ENCODE measurements around the gene AGBL5.
A peak's percentile ranks its signal among the peaks of the same experiment; 100 is the strongest.

AGBL5 gene

DNA sequence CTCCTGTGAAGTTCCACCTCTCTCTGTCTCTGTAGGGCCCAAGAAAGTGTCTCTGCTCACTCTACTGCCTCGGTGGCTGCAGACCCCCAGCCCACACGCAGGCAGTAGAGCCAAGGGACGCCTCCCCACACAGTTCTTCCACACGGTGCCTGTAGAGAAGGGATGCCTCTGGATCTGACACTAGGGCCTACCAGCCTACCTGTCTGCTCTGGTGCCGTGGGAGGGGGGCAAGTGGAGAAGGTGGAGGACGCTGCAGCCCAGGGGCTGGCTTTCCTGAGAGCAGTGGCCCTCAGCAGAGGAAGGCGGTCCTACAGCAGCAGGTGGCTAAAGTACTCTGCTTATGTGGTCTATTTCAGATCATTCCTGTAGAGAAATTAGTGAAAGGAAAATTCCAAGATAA lies 27.7 kb upstream of the AGBL5 start:
- FAIRE-seq (no peak), DNase-seq (ENCODE audit: extremely low spot score, insufficient read length, low read depth) (no peak)

DNA sequence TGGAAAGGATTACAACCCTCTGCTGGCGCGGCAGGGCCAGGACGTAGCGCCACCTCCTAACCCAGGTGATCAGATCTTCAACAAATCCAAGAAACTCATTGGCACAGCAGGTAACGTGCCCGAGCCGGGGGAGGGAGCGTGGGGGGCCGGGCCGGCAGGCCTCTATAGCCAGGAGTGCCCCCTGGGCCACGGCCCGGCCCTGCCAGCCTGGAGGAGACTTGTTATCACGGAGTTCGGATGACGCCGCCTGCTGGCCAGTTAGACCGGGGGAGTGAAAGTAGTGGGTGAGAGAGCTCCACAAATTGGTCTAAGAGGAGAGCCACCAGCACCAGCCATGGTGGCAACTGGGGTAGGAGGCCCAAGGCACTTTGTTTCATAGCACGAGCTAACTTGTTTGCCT lies 27.3 kb upstream of the AGBL5 start:
- FAIRE-seq (no peak), DNase-seq (ENCODE audit: extremely low spot score, insufficient read length, low read depth) (no peak)

DNA sequence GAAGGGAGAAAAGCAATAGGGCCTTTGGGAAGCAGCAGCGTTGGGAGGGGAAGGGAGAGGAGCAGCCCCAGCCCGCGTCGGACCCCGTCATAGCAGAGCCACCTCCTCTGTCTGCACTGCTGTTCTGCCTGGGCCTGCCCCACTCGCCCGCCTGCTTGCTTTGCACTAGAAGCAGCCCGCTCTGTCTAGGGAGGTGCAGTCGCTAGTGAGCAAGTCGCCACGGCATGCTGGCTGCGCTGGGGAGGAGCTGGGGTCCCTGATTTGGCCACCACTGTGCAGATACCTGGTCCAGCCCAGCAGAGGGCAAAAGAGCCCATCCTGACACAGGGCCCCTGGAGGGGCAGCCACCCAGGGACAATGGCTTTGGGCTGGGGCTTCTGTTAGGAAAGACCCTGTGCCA lies 26.7 kb upstream of the AGBL5 start:
- FAIRE-seq (no peak), DNase-seq (ENCODE audit: extremely low spot score, insufficient read length, low read depth) (no peak)

DNA sequence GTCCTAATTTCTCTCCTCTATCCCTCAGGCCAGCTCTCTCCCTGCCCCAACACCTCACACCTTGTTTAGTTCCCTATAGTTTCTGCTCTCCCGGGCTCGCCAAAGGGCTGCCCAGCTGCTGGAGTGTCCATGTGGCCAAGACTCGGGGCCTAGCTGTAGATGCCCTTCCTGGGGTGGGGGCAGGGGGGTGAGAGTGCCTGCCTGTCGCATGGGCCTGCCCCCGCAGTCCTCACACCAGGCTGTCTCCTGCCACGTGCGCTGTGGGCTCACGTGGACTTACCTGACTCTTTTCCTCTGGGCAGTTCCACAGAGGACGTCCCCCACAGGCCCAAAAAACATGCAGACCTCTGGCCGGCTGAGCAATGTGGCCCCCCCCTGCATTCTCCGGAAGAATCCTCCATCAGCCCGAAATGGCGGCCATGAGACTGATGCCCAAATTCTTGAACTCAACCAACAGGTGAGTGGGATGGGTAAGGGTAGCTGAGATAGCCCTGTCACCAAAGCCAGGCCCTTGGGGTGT lies 26.1 kb upstream of the AGBL5 start:
- DNase-seq (ENCODE audit: extremely low spot score, insufficient read length, low read depth) (no peak), FAIRE-seq (no peak)

DNA sequence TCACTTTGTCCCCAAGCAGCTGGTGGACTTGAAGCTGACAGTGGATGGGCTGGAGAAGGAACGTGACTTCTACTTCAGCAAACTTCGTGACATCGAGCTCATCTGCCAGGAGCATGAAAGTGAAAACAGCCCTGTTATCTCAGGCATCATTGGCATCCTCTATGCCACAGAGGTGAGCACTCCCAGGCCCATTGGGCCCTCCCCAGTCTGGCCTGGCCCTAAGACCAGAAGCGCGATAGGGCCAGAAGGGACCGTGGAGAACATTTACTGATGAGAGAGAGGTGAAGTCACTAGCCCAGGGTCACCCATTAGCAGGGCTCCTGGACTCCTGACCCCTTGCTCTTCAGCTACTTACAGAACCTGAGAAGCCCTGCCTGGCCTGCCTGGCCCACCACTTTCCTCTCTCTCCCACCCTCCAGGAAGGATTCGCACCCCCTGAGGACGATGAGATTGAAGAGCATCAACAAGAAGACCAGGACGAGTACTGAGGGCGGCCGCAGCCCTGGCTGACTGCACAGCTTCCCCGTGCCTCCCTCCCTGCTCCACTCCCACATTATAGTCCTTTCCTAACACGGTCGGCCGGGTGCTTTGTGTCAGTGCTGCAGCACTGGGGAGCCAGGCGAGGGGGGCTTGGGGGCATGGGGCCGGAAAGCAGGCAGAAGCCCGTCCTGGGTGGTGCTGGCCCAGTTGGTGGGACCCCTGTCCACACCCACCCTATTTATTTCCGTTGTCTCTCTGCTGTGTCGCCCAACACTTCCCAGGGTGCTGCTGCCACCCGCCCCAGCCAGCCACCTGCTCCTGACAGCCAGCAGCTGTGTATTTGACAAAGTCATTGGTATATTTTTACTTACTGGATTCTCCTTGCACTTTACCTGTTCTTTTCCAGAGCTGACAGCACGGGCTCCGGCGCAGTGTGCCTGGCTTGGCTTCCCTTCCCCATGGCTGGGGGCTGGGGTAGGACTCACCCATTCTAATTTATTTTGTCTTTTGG lies 25.3 kb upstream of the AGBL5 start:
- DNase-seq (ENCODE audit: extremely low spot score, insufficient read length, low read depth) (no peak), FAIRE-seq (no peak)

DNA sequence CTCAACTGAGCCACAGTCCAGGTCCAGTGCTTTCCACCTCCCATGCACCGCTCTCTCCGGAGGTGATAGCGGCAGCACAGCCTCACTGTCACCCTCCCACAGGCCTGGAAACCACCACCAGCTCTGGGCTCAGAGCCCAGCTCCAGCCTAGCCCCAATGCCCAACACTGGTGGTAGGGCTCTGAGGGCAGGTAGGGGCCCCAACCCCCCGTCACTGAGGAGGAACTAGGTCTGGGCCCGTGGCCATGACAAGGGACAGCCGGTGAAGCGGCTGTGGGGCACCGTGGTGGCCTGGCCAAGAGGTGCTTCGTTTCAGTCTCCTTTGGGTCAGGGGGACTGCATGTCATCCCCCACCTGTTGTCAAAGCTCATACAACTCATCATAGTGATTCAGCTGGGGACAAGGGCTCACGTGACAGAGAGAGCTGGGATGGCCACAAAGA lies 24.2 kb upstream of the AGBL5 start:
- no peak for FAIRE-seq
- no peak for DNase-seq (ENCODE audit: extremely low spot score, insufficient read length, low read depth)

DNA sequence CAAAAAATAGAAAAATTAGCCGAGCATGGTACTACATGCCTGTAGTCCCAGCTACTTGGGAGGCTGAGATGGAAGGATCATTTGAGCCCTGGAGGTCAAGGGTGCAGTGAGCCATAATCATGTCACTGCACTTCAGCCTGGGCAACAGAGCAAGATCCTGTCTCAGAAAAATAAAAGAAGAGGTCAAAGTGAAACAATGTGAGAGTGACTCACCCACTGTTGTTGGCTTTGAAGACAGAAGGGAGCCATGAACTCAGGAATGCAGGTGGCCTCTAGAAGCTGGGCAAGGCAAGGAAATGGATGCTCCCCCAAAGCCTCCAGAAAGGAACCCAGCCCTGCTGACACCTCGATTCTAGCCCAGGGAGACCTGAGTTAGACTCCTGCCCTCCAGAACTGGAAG lies 22.4 kb upstream of the AGBL5 start:
- no peak for FAIRE-seq
- DNase-seq (ENCODE audit: extremely low spot score, insufficient read length, low read depth) = no peak

DNA sequence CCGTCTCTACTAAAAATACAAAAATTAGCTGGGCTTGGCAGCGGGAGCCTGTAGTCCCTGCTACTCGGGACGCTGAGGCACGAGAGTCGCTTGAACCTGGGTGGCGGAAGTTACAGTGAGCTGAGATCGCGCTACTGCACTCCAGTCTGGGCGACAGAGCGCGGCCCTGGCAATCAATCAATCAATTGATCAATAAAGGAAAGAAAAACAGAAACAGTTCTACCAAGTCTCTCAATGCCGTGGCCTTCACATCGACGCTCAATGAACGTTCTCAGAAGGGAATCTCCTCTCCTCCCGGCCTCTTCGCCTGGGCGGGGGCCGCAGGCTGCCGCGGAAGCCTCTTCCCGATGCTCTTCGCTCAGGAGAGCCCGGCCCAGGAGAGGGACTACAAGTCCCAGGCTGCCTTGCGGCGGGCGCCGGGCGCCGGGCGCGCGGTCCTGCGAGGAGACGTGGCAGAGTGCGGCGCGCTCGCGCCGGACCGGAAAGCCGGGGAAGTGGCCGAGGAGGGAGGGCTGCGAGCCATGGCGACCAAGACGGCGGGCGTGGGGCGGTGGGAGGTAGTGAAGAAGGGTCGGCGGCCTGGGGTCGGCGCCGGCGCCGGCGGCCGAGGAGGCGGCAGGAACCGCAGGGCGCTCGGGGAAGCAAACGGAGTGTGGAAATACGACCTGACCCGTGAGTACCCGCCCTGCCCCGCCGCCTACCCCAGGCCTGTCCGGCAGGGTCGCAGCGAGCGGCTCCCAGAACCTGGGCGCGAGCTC lies 18.8 kb upstream of the AGBL5 start, which contains the start of gene TMEM214:
TMEM214 (plus strand) TSS at position 471 of the 758 bp plus-strand sequence; CDS start at position 522, 51 bp downstream.
- DNase-seq (ENCODE audit: extremely low spot score, insufficient read length, low read depth) (peak; percentile 97), FAIRE-seq (peak; percentile 86)

DNA sequence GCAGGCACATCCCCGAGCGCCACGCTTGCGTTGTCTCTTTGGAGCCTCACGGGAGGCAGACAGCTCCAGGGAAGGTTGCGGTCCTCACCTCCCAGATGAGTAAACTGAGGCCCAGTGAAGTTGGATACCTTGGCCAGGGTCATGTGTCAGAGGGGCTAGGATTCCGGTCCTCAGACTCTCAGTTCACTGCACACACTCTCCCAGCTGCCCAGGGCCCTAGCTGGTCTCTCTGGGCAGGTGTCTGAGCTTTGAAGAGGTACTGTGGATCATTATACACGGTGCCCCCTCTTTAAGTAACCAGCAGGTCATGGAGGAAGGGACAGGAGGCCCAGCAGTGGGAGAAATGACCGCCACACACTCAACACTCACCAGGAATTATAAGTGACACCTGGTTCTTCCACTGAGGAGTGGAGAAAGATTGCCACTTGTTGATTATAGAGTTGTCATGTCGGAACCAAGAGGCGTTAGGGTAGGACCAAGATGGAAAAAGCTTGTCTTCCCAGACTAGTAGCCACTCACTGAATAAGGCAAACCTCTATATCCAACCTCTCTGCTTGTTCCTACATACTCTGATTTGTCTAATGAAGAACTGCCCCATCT lies 18.1 kb upstream of the AGBL5 start:
- FAIRE-seq = no peak

DNA sequence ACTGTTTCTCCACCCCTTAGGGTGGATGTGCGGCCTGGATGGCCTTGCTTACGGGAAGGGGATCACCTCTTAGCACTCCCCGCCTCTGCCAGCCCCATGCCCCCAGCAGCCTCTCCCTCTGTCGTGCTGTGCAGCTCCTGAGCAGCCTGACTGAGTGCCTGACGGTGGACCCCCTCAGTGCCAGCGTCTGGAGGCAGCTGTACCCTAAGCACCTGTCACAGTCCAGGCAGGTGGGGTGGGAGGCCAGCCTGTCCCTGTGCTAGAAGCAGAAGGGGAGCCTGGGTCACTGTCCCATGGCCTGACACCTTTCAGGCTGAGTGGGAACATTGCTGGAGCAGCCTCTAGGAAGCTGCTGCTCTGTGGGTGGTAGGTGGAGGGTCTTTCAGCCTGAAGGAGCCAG lies 13.5 kb upstream of the AGBL5 start:
- FAIRE-seq = no peak
- DNase-seq (ENCODE audit: extremely low spot score, insufficient read length, low read depth) = no peak

More for the DNA sequence above, 18.1 kb upstream of the AGBL5 start:
- no peak for DNase-seq (ENCODE audit: extremely low spot score, insufficient read length, low read depth)

DNA sequence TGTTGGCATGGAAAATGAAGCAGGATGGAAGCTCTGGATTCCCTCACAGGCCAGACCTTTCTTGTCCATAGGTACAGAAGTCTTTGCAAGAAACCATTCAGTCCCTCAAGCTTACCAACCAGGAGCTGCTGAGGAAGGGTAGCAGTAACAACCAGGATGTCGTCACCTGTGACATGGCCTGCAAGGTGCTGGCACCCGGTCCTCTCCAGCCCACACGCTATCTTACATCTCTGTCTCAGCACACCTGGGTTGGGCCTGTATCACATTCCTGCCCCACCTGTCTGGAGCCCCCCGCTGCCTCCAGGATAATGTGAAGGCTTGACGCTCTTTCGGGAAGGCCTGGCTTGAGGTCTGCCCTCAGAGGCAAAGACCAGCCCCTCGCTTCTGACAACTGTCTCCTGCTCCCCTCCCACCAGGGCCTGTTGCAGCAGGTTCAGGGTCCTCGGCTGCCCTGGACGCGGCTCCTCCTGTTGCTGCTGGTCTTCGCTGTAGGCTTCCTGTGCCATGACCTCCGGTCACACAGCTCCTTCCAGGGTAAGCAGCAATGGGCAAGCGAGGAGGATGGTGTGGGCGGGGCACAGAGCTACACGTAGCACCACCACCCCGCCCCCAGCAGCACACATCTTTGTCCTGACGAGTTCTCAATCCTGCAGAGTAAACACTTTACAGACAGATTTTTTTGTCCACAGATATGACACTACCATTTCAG lies 12.7 kb upstream of the AGBL5 start:
- FAIRE-seq = no peak
- DNase-seq (ENCODE audit: extremely low spot score, insufficient read length, low read depth) = no peak

DNA sequence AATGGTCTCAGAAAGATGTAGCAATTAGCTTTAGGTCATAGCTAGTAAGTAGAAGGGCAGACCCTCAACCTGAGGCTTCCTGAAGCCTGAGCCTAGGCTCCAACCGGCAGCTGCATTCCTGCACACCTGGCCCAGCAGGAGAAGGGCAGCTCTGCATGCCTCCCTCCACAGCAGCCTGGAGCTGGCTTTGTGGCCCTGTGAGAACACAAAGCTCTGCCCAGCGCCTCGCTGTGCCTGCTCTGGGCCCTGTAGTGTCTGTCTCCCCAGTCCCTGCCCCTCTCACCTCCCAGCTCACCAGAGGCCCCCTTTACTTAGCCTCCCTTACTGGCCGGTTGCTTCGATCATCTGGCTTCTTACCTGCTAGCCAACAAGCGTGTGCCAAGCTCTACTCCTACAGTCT lies 12.0 kb upstream of the AGBL5 start:
- FAIRE-seq (no peak), DNase-seq (ENCODE audit: extremely low spot score, insufficient read length, low read depth) (no peak)

DNA sequence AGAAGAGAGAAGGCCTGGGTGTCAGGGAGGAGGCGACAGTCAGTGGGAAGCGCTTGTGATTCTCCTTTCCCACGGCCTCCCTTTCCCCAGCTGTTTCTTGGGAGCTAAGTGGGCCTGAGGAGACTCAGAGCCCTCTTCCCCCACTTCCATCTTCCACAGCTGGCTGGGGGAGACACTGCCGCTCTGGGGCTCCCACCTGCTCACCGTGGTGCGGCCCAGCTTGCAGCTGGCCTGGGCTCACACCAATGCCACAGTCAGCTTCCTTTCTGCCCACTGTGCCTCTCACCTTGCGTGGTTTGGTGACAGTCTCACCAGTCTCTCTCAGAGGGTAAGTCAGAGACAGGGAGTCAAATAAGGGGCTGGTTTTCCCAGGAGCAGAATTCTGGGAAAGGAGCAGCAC lies 11.6 kb upstream of the AGBL5 start:
- DNase-seq (ENCODE audit: extremely low spot score, insufficient read length, low read depth) (no peak), FAIRE-seq (no peak)

DNA sequence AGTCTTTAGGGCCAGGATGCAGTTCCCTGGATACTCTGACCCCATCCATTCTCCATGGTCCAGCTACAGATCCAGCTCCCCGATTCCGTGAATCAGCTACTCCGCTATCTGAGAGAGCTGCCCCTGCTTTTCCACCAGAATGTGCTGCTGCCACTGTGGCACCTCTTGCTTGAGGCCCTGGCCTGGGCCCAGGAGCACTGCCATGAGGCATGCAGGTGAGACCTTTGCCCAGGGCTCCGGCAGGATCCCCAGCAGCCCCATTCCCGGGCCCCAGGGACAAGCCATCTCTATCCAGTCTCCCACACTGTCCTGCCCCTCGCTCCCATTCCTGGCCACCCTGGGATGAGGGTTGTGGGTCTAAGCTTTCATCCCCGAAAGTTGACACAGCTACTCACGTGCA lies 11.2 kb upstream of the AGBL5 start:
- no peak for FAIRE-seq
- no peak for DNase-seq (ENCODE audit: extremely low spot score, insufficient read length, low read depth)

DNA sequence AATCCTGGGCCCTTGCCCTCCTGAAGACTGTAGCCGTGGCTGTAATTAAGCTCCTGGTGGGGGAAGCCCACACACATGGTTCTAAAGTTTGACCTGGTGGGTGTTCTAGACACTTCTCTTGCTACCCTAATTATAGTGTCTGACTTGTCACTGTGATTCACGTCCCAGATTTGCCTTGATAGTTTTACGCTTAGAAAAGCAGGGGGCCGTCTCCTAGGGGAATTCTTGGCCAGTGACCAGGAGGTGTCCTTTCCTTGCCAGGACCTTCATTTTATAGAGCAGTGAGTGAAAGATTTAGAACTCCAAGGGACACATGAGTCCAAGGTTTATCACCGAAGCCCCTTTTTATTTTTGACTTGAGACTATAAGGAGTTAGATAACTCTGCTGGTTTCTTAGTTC lies 9.7 kb upstream of the AGBL5 start:
- no peak for DNase-seq (ENCODE audit: extremely low spot score, insufficient read length, low read depth)
- no peak for FAIRE-seq

DNA sequence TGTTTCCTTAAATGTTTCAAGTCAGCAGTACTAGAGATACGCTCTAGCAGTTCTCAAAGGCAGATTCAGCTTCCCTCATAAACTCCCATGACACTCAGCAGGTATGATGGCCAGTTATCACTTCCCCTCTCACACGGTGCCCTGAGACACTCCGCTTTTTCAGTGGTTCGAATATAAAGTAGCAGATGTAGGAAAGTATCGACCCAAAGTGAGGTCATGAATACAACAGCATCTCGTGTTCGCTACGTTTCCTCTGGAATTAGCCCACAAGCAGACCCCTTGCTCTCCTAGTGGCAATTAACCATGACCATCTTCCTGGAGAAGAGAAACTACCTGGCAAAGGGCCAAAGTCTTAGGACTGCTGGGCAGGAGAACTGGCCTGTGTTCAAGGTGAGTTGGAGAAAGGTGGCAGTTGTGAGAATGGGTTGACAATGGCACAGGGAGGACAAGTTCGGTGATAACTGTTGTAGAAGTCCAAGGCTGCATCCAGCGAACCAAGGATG lies 9.3 kb upstream of the AGBL5 start:
- FAIRE-seq (peak; percentile 80), DNase-seq (ENCODE audit: extremely low spot score, insufficient read length, low read depth) (no peak)

DNA sequence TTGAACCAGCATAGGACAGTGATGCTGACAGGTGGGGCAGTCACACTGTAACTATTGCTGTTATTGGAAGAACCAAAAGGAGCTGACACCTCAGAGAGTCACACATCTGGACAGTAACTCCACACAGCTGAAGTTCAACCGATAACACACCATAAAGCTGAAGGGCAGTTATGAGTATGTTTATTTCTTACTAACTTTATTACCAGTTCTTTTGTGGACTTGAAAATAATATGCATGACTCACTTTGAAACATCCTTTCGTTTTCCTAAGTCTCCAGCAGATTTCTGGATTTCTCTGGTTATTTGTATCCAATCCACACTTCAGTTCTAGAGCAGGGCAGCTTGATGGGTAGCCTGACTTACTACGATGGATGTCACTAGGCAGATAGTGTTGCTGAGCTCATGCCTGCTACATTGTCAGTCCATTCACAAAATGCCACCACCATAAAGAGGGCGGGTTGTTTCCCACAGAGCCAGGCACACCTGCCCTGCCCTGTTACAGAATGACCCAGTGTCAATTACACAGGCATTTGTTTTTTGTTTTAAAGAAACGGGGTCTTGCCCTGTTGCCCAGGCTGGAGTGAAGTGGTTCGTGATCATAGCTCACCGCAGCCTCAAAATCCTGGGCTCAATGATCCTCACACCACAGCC lies 8.4 kb upstream of the AGBL5 start:
- FAIRE-seq = no peak
- DNase-seq (ENCODE audit: extremely low spot score, insufficient read length, low read depth) = no peak

DNA sequence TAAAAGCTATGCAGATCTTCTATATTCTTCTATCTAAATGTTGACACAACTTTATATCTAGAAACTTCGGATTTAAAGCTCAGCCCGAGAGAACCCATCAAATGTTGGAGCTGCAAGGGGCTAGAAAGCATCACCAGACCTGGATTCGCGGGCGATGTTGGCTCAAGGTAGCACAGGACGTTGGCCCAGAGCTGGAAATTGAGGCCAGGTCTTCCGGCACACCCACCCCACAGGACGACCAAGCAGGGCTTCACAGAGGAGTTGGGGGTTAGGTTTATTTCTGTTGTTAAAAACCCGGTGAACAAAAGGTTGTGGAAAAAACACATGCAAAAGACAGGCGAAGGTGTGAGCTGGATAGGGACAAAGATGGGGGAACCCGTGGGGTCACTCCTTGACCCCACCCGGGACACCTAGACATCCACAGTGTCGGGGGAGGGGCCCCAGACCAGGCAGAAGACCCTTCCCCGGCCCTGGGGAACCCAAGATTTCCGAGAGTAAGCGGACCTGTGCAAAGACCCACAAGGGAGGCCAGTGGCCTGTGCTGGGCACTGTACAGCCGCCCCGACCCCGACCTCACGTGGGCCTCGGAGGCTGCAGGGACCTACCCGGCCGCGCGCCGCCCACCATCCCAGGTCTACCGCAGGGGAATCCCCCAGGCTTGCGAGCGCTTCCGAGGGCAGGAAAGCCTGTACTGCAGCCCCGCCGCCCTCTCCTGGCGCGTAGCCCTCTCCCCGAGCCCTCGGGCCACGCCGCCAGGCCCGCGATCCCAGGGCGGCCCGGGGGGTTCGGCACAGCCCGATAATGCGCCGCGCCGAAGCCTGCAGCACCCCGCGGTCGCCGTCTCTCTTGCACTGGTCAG lies 1.8 kb upstream of the AGBL5 start:
- FAIRE-seq (no peak), DNase-seq (ENCODE audit: extremely low spot score, insufficient read length, low read depth) (peak; percentile 53)
